Measurements from ENCODE around the gene KIF21B. TPM values are rescaled to one million over a fixed set of nuclear protein-coding genes. Genes with fewer than 3 reads are reported as not detected.
A peak's percentile ranks its signal among the peaks of the same experiment; 100 is the strongest.

The KIF21B gene
- total and polyA plus RNA-seq, 2 experiments from 2014 or later = 0.18 to 1.3 TPM

DNA sequence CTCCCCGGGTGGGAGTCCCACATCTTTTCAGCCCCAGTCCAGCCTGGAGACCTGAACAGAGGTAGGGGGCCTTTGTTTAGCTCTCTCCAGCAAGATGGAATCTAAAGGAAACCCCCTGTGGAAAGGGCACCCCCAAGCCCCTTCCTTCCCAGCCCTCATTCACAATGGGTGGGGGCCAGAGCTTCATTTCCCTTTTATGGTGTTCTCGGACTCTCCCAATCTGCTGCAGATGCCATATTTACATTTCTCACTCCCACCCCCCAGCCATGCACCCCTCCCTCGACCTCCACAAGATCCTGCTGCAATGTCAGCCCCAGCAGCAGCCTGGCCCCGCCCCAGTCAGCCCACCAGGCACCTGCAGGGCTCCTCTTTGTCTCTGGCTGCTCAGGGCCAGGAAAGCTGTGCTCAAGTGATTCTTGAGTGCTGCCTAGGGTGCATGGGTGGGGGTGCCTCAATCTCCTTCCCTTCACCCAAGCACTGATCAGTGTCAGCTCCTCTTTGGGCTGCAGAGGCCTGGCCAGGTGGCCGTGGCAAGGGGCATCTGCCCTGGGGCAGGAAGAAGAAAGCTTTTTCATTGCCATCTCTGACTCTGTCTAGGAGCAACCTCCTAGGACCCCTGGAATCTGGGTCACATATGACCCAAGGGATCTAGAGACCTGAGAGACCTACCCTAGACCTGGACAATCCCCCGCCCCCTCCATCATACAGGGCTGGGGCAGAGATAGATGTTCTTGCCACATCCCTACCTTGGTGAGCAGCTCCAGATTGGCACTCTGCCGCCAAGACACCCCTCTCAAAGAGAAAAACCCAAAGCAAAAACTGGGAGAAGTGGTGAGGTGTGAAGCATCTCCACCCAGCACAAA lies 1.7 kb downstream of the KIF21B start:
- H3K36me3 ChIP-seq (replicated peaks; ENCODE audit: insufficient read depth, low read depth) = no peaks in the 10 kb centered on the region
- no peak overlapping the region for H2AFZ ChIP-seq
- WGBS (ENCODE audit: low lambda C conversion rate, missing lambda C conversion rate) = 71% methylated on average over 7 of the region's 7 CpGs
- no peaks in the 10 kb centered on the region for H3K79me2 ChIP-seq
- no peaks in the 10 kb centered on the region for H3K9me2 ChIP-seq (replicated peaks; ENCODE audit: insufficient read depth)
- no peak overlapping the region for H3K27ac ChIP-seq
- H4K20me1 ChIP-seq (ENCODE audit: insufficient read depth, poor library complexity, severe bottlenecking) = no peaks in the 10 kb centered on the region
- TF ChIP-seq, protein P1, sequence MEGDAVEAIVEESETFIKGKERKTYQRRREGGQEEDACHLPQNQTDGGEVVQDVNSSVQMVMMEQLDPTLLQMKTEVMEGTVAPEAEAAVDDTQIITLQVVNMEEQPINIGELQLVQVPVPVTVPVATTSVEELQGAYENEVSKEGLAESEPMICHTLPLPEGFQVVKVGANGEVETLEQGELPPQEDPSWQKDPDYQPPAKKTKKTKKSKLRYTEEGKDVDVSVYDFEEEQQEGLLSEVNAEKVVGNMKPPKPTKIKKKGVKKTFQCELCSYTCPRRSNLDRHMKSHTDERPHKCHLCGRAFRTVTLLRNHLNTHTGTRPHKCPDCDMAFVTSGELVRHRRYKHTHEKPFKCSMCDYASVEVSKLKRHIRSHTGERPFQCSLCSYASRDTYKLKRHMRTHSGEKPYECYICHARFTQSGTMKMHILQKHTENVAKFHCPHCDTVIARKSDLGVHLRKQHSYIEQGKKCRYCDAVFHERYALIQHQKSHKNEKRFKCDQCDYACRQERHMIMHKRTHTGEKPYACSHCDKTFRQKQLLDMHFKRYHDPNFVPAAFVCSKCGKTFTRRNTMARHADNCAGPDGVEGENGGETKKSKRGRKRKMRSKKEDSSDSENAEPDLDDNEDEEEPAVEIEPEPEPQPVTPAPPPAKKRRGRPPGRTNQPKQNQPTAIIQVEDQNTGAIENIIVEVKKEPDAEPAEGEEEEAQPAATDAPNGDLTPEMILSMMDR (IDR thresholded peaks at IDR 0.05; ENCODE audit: poor library complexity) = no peak
- TF ChIP-seq EZH2phosphoT487 (IDR thresholded peaks at IDR 0.05; ENCODE audit: low read depth, severe bottlenecking, unreplicated experiment) = no peak
- TF ChIP-seq EZH2 (IDR thresholded peaks at IDR 0.05; ENCODE audit: borderline replicate concordance) = no peak
- H3K27me3 ChIP-seq = peaks cover 11% of the 10 kb centered on the region
- H3K4me2 ChIP-seq = peak overlapping the region; percentile 100
- H3K9me3 ChIP-seq (ENCODE audit: low read depth) = no peaks in the 10 kb centered on the region
- peaks cover 14% of the 10 kb centered on the region for H3K4me1 ChIP-seq (ENCODE audit: insufficient read depth)
- DNase-seq (ENCODE audit: low spot score) = no peak
- no peak overlapping the region for H3K4me3 ChIP-seq

DNA sequence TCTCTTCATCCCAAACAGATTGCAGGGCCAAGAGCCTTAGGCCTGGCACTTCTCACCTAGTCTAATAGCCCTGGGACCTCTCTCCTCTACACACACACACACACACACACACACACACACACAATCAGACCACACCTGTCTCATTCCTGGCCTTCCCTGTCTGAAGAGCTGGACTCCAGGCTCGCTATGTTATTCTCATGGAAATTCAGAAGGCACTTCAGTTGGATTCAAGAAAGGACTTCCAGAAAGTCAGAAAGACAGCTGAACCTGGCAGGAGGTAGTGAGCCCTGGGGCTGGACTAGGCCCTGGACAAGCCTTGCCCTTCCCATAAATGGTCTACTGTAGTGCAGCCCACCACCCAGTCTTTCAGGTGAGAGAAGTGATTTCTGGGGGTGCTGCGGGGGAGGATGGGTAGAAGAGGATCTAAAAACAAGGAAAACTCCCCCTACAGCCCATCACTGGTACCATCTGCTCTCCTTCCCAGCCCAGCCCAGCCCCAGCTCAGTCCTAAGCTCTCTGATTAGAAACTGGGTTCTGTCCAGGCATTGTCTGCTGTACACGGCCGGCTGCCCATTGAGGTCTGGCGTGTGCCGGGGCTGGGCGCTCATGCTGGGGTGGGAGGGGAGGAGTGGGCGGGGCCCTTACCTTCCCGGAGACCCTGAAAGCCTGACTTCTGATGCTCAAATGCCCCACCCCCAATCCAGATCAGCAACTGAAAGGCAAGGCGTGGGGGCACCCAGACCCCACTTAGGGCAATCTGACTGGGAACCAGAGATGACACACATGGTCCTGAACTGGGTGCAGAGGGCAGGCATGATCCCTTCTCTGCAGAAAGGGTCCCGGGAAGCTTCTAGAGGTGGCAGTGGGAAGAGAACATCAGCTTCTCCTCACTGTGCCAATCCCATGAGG lies 2.5 kb downstream of the KIF21B start:
- H3K9me3 ChIP-seq (ENCODE audit: low read depth) = no peaks in the 10 kb centered on the region

GRCh38 chr1:201020040-201020591 lies 3.4 kb downstream of the KIF21B start:
- Histone ChIP-seq H3K4me3 (no peak overlapping the region), H4K20me1 (ENCODE audit: insufficient read depth, poor library complexity, severe bottlenecking) (no peaks in the 10 kb centered on the region), H3K36me3 (replicated peaks; ENCODE audit: insufficient read depth, low read depth) (no peaks in the 10 kb centered on the region), H3K4me1 (ENCODE audit: insufficient read depth) (peaks cover 23% of the 10 kb centered on the region), H2AFZ (no peak overlapping the region), H3K4me2 (no peak overlapping the region), H3K79me2 (no peaks in the 10 kb centered on the region), H3K27ac (no peak overlapping the region), H3K27me3 (peaks cover 11% of the 10 kb centered on the region), H3K9me3 (ENCODE audit: low read depth) (no peaks in the 10 kb centered on the region), H3K9me2 (replicated peaks; ENCODE audit: insufficient read depth) (no peaks in the 10 kb centered on the region)
- WGBS (ENCODE audit: low lambda C conversion rate, missing lambda C conversion rate) = 68% methylated on average over 4 of the region's 4 CpGs
- TF ChIP-seq, protein P1 (IDR thresholded peaks at IDR 0.05; ENCODE audit: poor library complexity) = no peak
- TF ChIP-seq EZH2 (IDR thresholded peaks at IDR 0.05; ENCODE audit: borderline replicate concordance) = no peak
- no peak for TF ChIP-seq EZH2phosphoT487 (IDR thresholded peaks at IDR 0.05; ENCODE audit: low read depth, severe bottlenecking, unreplicated experiment)
- DNase-seq (ENCODE audit: low spot score) = no peak

More for the DNA sequence above, 2.5 kb downstream of the KIF21B start:
- no peaks in the 10 kb centered on the region for H4K20me1 ChIP-seq (ENCODE audit: insufficient read depth, poor library complexity, severe bottlenecking)
- no peak overlapping the region for H3K4me3 ChIP-seq
- H3K36me3 ChIP-seq (replicated peaks; ENCODE audit: insufficient read depth, low read depth) = no peaks in the 10 kb centered on the region
- TF ChIP-seq EZH2phosphoT487 (IDR thresholded peaks at IDR 0.05; ENCODE audit: low read depth, severe bottlenecking, unreplicated experiment) (no peak), EZH2 (IDR thresholded peaks at IDR 0.05; ENCODE audit: borderline replicate concordance) (no peak)
- TF ChIP-seq, protein P1 (IDR thresholded peaks at IDR 0.05; ENCODE audit: poor library complexity) = peak; percentile 26
- no peaks in the 10 kb centered on the region for H3K9me2 ChIP-seq (replicated peaks; ENCODE audit: insufficient read depth)
- no peaks in the 10 kb centered on the region for H3K79me2 ChIP-seq
- H3K27ac ChIP-seq = no peak overlapping the region
- H2AFZ ChIP-seq = no peak overlapping the region
- H3K27me3 ChIP-seq = peaks cover 11% of the 10 kb centered on the region
- H3K4me1 ChIP-seq (ENCODE audit: insufficient read depth) = peaks cover 23% of the 10 kb centered on the region
- no peak overlapping the region for H3K4me2 ChIP-seq
- no peak for DNase-seq (ENCODE audit: low spot score)
- WGBS (ENCODE audit: low lambda C conversion rate, missing lambda C conversion rate) = 53% methylated on average over 10 of the region's 11 CpGs
